ENCODE results near the gene USP17L30. TPM values are rescaled to one million over a fixed set of nuclear protein-coding genes. Genes with fewer than 3 reads are reported as not detected.
"Not testable (repeated sequence)": the region's sequence is repeated elsewhere in the genome, so short reads cannot be mapped to it uniquely, and the experiment has no call there.

The USP17L30 gene, protein sequence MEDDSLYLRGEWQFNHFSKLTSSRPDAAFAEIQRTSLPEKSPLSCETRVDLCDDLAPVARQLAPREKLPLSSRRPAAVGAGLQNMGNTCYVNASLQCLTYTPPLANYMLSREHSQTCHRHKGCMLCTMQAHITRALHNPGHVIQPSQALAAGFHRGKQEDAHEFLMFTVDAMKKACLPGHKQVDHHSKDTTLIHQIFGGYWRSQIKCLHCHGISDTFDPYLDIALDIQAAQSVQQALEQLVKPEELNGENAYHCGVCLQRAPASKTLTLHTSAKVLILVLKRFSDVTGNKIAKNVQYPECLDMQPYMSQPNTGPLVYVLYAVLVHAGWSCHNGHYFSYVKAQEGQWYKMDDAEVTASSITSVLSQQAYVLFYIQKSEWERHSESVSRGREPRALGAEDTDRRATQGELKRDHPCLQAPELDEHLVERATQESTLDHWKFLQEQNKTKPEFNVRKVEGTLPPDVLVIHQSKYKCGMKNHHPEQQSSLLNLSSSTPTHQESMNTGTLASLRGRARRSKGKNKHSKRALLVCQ
- not detected for total RNA-seq
- not detected for polyA plus RNA-seq (ENCODE audit: insufficient read depth in 1 of 8, insufficient read length in 8 of 8, low replicate concordance in 1 of 8)
- long read RNA-seq, donor 1: 0 reads
- long read RNA-seq, donor 2: 0 reads
- long read RNA-seq, donor 3: 0 reads
- long read RNA-seq, donor 4: 0 reads
- long read RNA-seq, donor 5: 0 reads
- long read RNA-seq, donor 6: 0 reads
- long read RNA-seq, donor 7: 0 reads
- long read RNA-seq, donor 8: 0 reads
- long read RNA-seq, donor 9: 0 reads
- long read RNA-seq, donor 10: 0 reads
- long read RNA-seq, donor 11: 0 reads

DNA sequence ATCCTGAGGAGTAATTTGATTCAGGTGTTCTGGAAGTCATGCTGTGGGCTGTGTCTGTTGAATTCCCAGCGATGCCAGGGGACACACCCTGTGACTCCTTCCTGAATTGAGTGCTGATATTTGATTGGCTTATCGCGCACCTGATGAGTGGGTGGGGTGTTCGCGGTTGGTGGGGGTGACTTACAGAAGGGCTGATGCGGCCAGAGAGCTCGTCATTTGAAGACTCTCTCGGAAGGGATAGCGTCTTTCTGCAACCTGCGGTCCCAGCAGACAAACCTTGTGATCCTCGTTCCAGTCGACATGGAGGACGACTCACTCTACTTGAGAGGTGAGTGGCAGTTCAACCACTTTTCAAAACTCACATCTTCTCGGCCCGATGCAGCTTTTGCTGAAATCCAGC, at the start of gene USP17L30:
TSS of gene USP17L30 (plus strand) at position 301 of the 400 bp plus-strand sequence. CDS start at position 301, 0 bp downstream.
- H3K27ac ChIP-seq (ENCODE audit: low read length); DNase-seq; H3K27me3 ChIP-seq (ENCODE audit: control insufficient read depth, insufficient read depth, low read length); H3K4me3 ChIP-seq (ENCODE audit: low read length); H3K36me3 ChIP-seq (ENCODE audit: control insufficient read depth, insufficient read depth, low read length); H3K9me3 ChIP-seq (replicated peaks; ENCODE audit: control insufficient read depth, low read depth, low read length); H3K4me1 ChIP-seq (ENCODE audit: control insufficient read depth, insufficient read depth, low read length): not testable (repeated sequence)
- WGBS (ENCODE audit: insufficient coverage): no CpG with 5 or more reads among the region's 15 CpGs

GRCh38 chr4:9324191-9324590, 38.7 kb upstream of the USP17L30 start:
- not testable (repeated sequence) for H3K36me3 ChIP-seq (ENCODE audit: control insufficient read depth, insufficient read depth, low read length); H3K27me3 ChIP-seq (ENCODE audit: control insufficient read depth, insufficient read depth, low read length); H3K4me1 ChIP-seq (ENCODE audit: control insufficient read depth, insufficient read depth, low read length); H3K4me3 ChIP-seq (ENCODE audit: low read length); H3K9me3 ChIP-seq (replicated peaks; ENCODE audit: control insufficient read depth, low read depth, low read length); H3K27ac ChIP-seq (ENCODE audit: low read length); DNase-seq
- no CpG with 5 or more reads among the region's 13 CpGs for WGBS (ENCODE audit: insufficient coverage)

- H3K9me3 ChIP-seq (replicated peaks; ENCODE audit: control insufficient read depth, low read depth, low read length); H3K36me3 ChIP-seq (ENCODE audit: control insufficient read depth, insufficient read depth, low read length); H3K27me3 ChIP-seq (ENCODE audit: control insufficient read depth, insufficient read depth, low read length); DNase-seq; H3K4me3 ChIP-seq (ENCODE audit: low read length); H3K4me1 ChIP-seq (ENCODE audit: control insufficient read depth, insufficient read depth, low read length); H3K27ac ChIP-seq (ENCODE audit: low read length): not testable (repeated sequence)
- no CpG with 5 or more reads among the region's 15 CpGs for WGBS (ENCODE audit: insufficient coverage)
These were observed 38.1 kb upstream of the USP17L30 start, which contains the start of gene USP17L24 for GRCh38 chr4:9324865-9325264. USP17L24 (plus strand) TSS chr4:9325165; CDS start chr4:9325165, 0 bp downstream.

DNA sequence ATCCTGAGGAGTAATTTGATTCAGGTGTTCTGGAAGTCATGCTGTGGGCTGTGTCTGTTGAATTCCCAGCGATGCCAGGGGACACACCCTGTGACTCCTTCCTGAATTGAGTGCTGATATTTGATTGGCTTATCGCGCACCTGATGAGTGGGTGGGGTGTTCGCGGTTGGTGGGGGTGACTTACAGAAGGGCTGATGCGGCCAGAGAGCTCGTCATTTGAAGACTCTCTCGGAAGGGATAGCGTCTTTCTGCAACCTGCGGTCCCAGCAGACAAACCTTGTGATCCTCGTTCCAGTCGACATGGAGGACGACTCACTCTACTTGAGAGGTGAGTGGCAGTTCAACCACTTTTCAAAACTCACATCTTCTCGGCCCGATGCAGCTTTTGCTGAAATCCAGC, 33.3 kb upstream of the USP17L30 start, which contains the start of gene USP17L25:
TSS of gene USP17L25 (plus strand) at position 301 of the 400 bp plus-strand sequence. CDS start at position 301, 0 bp downstream.
- H3K9me3 ChIP-seq (replicated peaks; ENCODE audit: control insufficient read depth, low read depth, low read length); DNase-seq; H3K4me3 ChIP-seq (ENCODE audit: low read length); H3K4me1 ChIP-seq (ENCODE audit: control insufficient read depth, insufficient read depth, low read length); H3K36me3 ChIP-seq (ENCODE audit: control insufficient read depth, insufficient read depth, low read length); H3K27ac ChIP-seq (ENCODE audit: low read length); H3K27me3 ChIP-seq (ENCODE audit: control insufficient read depth, insufficient read depth, low read length): not testable (repeated sequence)
- WGBS (ENCODE audit: insufficient coverage): no CpG with 5 or more reads among the region's 15 CpGs

DNA sequence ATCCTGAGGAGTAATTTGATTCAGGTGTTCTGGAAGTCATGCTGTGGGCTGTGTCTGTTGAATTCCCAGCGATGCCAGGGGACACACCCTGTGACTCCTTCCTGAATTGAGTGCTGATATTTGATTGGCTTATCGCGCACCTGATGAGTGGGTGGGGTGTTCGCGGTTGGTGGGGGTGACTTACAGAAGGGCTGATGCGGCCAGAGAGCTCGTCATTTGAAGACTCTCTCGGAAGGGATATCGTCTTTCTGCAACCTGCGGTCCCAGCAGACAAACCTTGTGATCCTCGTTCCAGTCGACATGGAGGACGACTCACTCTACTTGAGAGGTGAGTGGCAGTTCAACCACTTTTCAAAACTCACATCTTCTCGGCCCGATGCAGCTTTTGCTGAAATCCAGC, 28.6 kb upstream of the USP17L30 start, which contains the start of gene USP17L26:
TSS of gene USP17L26 (plus strand) at position 301 of the 400 bp plus-strand sequence. CDS start at position 301, 0 bp downstream.
- not testable (repeated sequence) for H3K36me3 ChIP-seq (ENCODE audit: control insufficient read depth, insufficient read depth, low read length); H3K4me1 ChIP-seq (ENCODE audit: control insufficient read depth, insufficient read depth, low read length); DNase-seq; H3K27me3 ChIP-seq (ENCODE audit: control insufficient read depth, insufficient read depth, low read length); H3K9me3 ChIP-seq (replicated peaks; ENCODE audit: control insufficient read depth, low read depth, low read length); H3K4me3 ChIP-seq (ENCODE audit: low read length); H3K27ac ChIP-seq (ENCODE audit: low read length)
- WGBS (ENCODE audit: insufficient coverage): no CpG with 5 or more reads among the region's 15 CpGs

GRCh38 chr4:9339103-9339502, 23.8 kb upstream of the USP17L30 start, which contains the start of gene USP17L5:
USP17L5 (plus strand) TSS chr4:9339403; CDS start chr4:9339403, 0 bp downstream.
- not testable (repeated sequence) for H3K27me3 ChIP-seq (ENCODE audit: control insufficient read depth, insufficient read depth, low read length); H3K27ac ChIP-seq (ENCODE audit: low read length); DNase-seq; H3K9me3 ChIP-seq (replicated peaks; ENCODE audit: control insufficient read depth, low read depth, low read length); H3K4me3 ChIP-seq (ENCODE audit: low read length); H3K36me3 ChIP-seq (ENCODE audit: control insufficient read depth, insufficient read depth, low read length); H3K4me1 ChIP-seq (ENCODE audit: control insufficient read depth, insufficient read depth, low read length)
- WGBS (ENCODE audit: insufficient coverage): no CpG with 5 or more reads among the region's 15 CpGs

- H3K4me3 ChIP-seq (ENCODE audit: low read length); DNase-seq; H3K27me3 ChIP-seq (ENCODE audit: control insufficient read depth, insufficient read depth, low read length); H3K36me3 ChIP-seq (ENCODE audit: control insufficient read depth, insufficient read depth, low read length); H3K4me1 ChIP-seq (ENCODE audit: control insufficient read depth, insufficient read depth, low read length); H3K9me3 ChIP-seq (replicated peaks; ENCODE audit: control insufficient read depth, low read depth, low read length); H3K27ac ChIP-seq (ENCODE audit: low read length): not testable (repeated sequence)
- no CpG with 5 or more reads among the region's 15 CpGs for WGBS (ENCODE audit: insufficient coverage)
These were observed 19.1 kb upstream of the USP17L30 start, which contains the start of gene USP17L27 for GRCh38 chr4:9343848-9344247. USP17L27 (plus strand) TSS chr4:9344148; CDS start chr4:9344148, 0 bp downstream.

- H3K4me1 ChIP-seq (ENCODE audit: control insufficient read depth, insufficient read depth, low read length); H3K27me3 ChIP-seq (ENCODE audit: control insufficient read depth, insufficient read depth, low read length); H3K9me3 ChIP-seq (replicated peaks; ENCODE audit: control insufficient read depth, low read depth, low read length); H3K4me3 ChIP-seq (ENCODE audit: low read length); DNase-seq; H3K36me3 ChIP-seq (ENCODE audit: control insufficient read depth, insufficient read depth, low read length); H3K27ac ChIP-seq (ENCODE audit: low read length): not testable (repeated sequence)
- no CpG with 5 or more reads among the region's 15 CpGs for WGBS (ENCODE audit: insufficient coverage)
These were observed 14.3 kb upstream of the USP17L30 start, which contains the start of gene USP17L28 for GRCh38 chr4:9348593-9348992. USP17L28 (plus strand) TSS chr4:9348893; CDS start chr4:9348893, 0 bp downstream.

DNA sequence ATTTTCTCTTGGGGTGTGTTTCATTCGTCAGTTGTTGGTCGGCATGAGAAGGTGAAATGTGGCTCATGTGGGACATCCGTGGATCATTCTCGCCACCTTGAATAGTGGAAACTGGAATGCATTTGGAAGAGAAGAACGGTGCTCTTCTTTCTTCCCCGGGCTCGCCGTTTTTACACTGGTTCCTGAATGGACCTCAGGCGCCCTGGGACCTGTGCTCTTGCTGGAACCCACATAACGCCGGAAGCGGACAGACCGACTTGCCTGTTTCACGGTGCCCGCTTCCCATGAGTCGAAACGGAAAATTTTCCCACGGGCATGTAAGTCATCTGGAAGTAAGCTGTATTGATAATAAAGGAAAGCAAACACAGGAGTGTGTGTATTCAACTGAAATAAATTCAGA, 12.1 kb upstream of the USP17L30 start:
- WGBS (ENCODE audit: insufficient coverage): 94% methylated on average over 10 of the region's 18 CpGs
- not testable (repeated sequence) for H3K27me3 ChIP-seq (ENCODE audit: control insufficient read depth, insufficient read depth, low read length); H3K4me3 ChIP-seq (ENCODE audit: low read length); H3K4me1 ChIP-seq (ENCODE audit: control insufficient read depth, insufficient read depth, low read length); DNase-seq; H3K36me3 ChIP-seq (ENCODE audit: control insufficient read depth, insufficient read depth, low read length); H3K9me3 ChIP-seq (replicated peaks; ENCODE audit: control insufficient read depth, low read depth, low read length); H3K27ac ChIP-seq (ENCODE audit: low read length)

GRCh38 chr4:9353338-9353737, 9.6 kb upstream of the USP17L30 start, which contains the start of gene USP17L29:
USP17L29 (plus strand) TSS chr4:9353638; CDS start chr4:9353638, 0 bp downstream.
- not testable (repeated sequence) for H3K4me1 ChIP-seq (ENCODE audit: control insufficient read depth, insufficient read depth, low read length); H3K27me3 ChIP-seq (ENCODE audit: control insufficient read depth, insufficient read depth, low read length); H3K9me3 ChIP-seq (replicated peaks; ENCODE audit: control insufficient read depth, low read depth, low read length); H3K27ac ChIP-seq (ENCODE audit: low read length); H3K4me3 ChIP-seq (ENCODE audit: low read length); DNase-seq; H3K36me3 ChIP-seq (ENCODE audit: control insufficient read depth, insufficient read depth, low read length)
- no CpG with 5 or more reads among the region's 15 CpGs for WGBS (ENCODE audit: insufficient coverage)
